MCF 10A (cell line): ENCODE data around the gene RER1. TPM values are rescaled to one million over a fixed set of nuclear protein-coding genes. Genes with fewer than 3 reads are reported as not detected.

Source experiments
- BruUV-seq: library from RNA; stranded (reverse); fragments of 400-500 nt; replicated peaks from 2 replicates; lab custom pipeline; 2021; lab: Mats Ljungman, UMichigan
- CTCF ChIA-PET: fragments of 300-600 bp; sonication (Branson Sonifier 250); formaldehyde crosslinking; extraction: SDS; loops from one replicate; lab custom pipeline; 2021; ENCODE audit warnings: antibody characterized with exemption, inconsistent platforms; lab: Yijun Ruan, JAX
- POLR2A ChIA-PET: fragments of 300-600, 350-650 bp; sonication (Branson Sonifier 250); formaldehyde crosslinking; extraction: SDS; loops from one replicate; lab custom pipeline; 2020; ENCODE audit warnings: antibody characterized with exemption, inconsistent platforms; lab: Yijun Ruan, JAX
- DNase-seq: peaks from one replicate; pipeline ENCODE4 v3.0.0-alpha.2; 2018; ENCODE audit not compliant: unreplicated experiment
- H3K27ac Mint-ChIP-seq: one replicate; pipeline ENCODE4 v1.8.0; 2022; ENCODE audit warnings: mild to moderate bottlenecking, low read depth, mixed read lengths; ENCODE audit not compliant: unreplicated experiment
- H3K27me3 Mint-ChIP-seq: one replicate; pipeline ENCODE4 v1.8.0; 2022; ENCODE audit warnings: mixed read lengths; ENCODE audit not compliant: insufficient read depth, unreplicated experiment
- H3K36me3 Mint-ChIP-seq: one replicate; pipeline ENCODE4 v1.8.0; 2022; ENCODE audit warnings: mild to moderate bottlenecking, moderate library complexity, mixed read lengths; ENCODE audit not compliant: insufficient read depth, unreplicated experiment
- H3K4me1 Mint-ChIP-seq: one replicate; pipeline ENCODE4 v1.8.0; 2022; ENCODE audit warnings: mixed read lengths; ENCODE audit not compliant: insufficient read depth, unreplicated experiment
- H3K4me3 Mint-ChIP-seq: one replicate; pipeline ENCODE4 v1.8.0; 2022; ENCODE audit warnings: mild to moderate bottlenecking, moderate library complexity, mixed read lengths; ENCODE audit not compliant: unreplicated experiment
- H3K9me3 Mint-ChIP-seq: one replicate; pipeline ENCODE4 v1.8.0; 2022; ENCODE audit warnings: mixed read lengths; ENCODE audit not compliant: unreplicated experiment
- CTCF ChIP-seq: fragments of 200-600 bp; IDR thresholded peaks from one replicate; pipeline ENCODE4 v1.8.0; 2022; ENCODE audit warnings: antibody characterized with exemption, mild to moderate bottlenecking; ENCODE audit not compliant: unreplicated experiment
- intact Hi-C: fragments of 100-400 bp; cut with micrococcal nuclease; formaldehyde crosslinking; loops from 2 replicates; pipeline ENCODE4 v1.14.1; 2022
- total RNA-seq: library from RNA; stranded (reverse); gene quantifications from 2 replicates; pipeline ENCODE4 v1.2.3, GENCODE V29; 2022

The RER1 gene
- total RNA-seq, 1 experiment from 2014 or later: 172 TPM

- POLR2A ChIA-PET: no interaction called here
- Mint-ChIP-seq H3K27ac (no peak overlapping the region), H3K9me3 (no peaks in the 10 kb centered on the region), H3K4me3 (no peak overlapping the region), H3K36me3 (peaks cover 21% of the 10 kb centered on the region), H3K4me1 (no peaks in the 10 kb centered on the region), H3K27me3 (no peaks in the 10 kb centered on the region)
- BruUV-seq: no TSS peak
- CTCF ChIA-PET: interaction anchor here (2.7 kb wide), 1 partner anchor 191 kb away, joined by 12 read pairs; the partner anchor contains the start of gene FAAP20
- intact Hi-C loops: no loop called here
- no peak for DNase-seq
- TF ChIP-seq CTCF: no peak
Measured at GRCh38 chr1:2385606-2386280, 5.9 kb upstream of the RER1 start.

GRCh38 chr1:2386636-2387611, 4.7 kb upstream of the RER1 start:
- H3K4me3 Mint-ChIP-seq: no peak overlapping the region
- no peaks in the 10 kb centered on the region for H3K4me1 Mint-ChIP-seq
- no peak for TF ChIP-seq CTCF
- no peaks in the 10 kb centered on the region for H3K9me3 Mint-ChIP-seq
- H3K27ac Mint-ChIP-seq: no peak overlapping the region
- peaks cover 21% of the 10 kb centered on the region for H3K36me3 Mint-ChIP-seq
- ChIA-PET CTCF (interaction anchor here (2.7 kb wide), 1 partner anchor 192 kb away, joined by 12 read pairs; the partner anchor contains the start of gene FAAP20), POLR2A (no interaction called here)
- DNase-seq: no peak
- intact Hi-C loops: no loop called here
- no TSS peak for BruUV-seq
- no peaks in the 10 kb centered on the region for H3K27me3 Mint-ChIP-seq

GRCh38 chr1:2388004-2388913, 3.4 kb upstream of the RER1 start:
- POLR2A ChIA-PET: interaction anchor here (0.6 to 1.3 kb wide), 2 partner anchors 156 to 839 kb away, joined by 3 read pairs; no protein-coding TSS in a partner anchor
- H3K4me3 Mint-ChIP-seq: no peak overlapping the region

More at GRCh38 chr1:2388004-2388913, 3.4 kb upstream of the RER1 start:
- Mint-ChIP-seq H3K36me3 (peaks cover 31% of the 10 kb centered on the region), H3K9me3 (no peaks in the 10 kb centered on the region), H3K27ac (no peak overlapping the region), H3K4me1 (peaks cover 9% of the 10 kb centered on the region), H3K27me3 (no peaks in the 10 kb centered on the region)
- CTCF ChIA-PET: interaction anchor here (0.6 to 2.7 kb wide), 3 partner anchors 30 to 1021 kb away, joined by 3 to 12 read pairs (median 3); partner anchors contain the start of gene FAAP20
- no TSS peak for BruUV-seq
- DNase-seq: no peak
- TF ChIP-seq CTCF: no peak
- intact Hi-C loops: no loop called here
